8988T (cell line): Measurements from ENCODE around the gene SCN4B.

Source experiments
- DNase-seq: peaks from one replicate; pipeline ENCODE4 v3.0.0; 2011

Gene SCN4B

GRCh38 chr11:118095493-118095892 is 57.1 kb downstream of the SCN4B start:
- no peak for DNase-seq

GRCh38 chr11:118092907-118093571 is 59.6 kb downstream of the SCN4B start:
- DNase-seq: no peak

- DNase-seq: no peak
Observed at GRCh38 chr11:118091690-118092089, 60.9 kb downstream of the SCN4B start.

GRCh38 chr11:118090545-118091162 is 62.0 kb downstream of the SCN4B start:
- DNase-seq: no peak

GRCh38 chr11:118088531-118088930 is 64.1 kb downstream of the SCN4B start:
- no peak for DNase-seq

- no peak for DNase-seq
Observed at GRCh38 chr11:118087931-118088330, 64.7 kb downstream of the SCN4B start.

GRCh38 chr11:118086913-118087768 is 65.5 kb downstream of the SCN4B start, which contains the start of gene SMIM35:
SMIM35 (minus strand) TSS chr11:118086963; CDS start chr11:118086757, 206 bp downstream.
- no peak for DNase-seq

GRCh38 chr11:118084656-118085055 is 68.0 kb downstream of the SCN4B start:
- DNase-seq: no peak

- no peak for DNase-seq
Observed at GRCh38 chr11:118084247-118084646, 68.4 kb downstream of the SCN4B start.
